ENCODE measurements around the gene ABCA3.

ABCA3 gene

DNA sequence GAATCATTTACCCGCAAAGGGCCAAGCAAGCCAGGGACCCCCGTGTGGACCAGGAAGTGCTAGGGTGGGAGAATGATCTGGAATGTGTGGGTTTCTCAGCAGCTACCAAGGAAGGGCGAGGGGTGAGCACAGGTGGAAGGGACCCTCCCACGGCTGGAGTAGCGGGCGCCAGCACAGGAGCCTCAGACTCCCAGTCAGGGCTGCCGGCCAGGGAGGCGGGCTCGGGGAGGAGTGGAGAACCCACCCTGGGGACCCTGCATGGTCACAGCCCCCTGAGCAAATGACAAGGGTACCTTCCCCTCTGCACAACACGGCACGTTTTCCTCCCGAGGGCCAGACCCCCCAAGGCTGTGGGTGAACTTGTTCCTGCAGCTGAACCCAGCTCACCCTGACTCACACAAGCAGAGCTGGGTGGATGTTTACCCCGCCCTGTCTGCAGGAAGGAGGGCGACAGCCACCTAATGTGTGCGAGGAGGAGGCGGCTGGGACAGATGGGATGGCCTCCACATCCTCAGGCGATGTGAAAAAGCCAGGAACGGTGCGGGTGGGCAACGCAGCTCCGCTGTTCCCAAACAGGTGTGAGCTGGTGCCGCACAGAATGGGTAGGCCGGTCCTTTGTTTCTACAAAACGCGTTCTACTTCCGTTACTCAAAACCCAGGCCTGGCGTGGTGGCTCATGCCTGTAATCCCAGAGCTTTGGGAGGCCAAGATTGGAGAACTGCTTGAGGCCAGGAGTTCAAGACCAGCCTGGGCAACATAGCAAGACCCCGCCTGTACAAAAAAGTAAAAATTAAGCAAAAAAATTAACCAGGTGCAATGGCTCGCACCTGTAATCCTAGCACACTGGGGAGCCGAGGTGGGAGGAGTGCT lies 95.4 kb downstream of the ABCA3 start:
- no peaks in the 10 kb centered on the region for H3K9me3 ChIP-seq (ENCODE audit: insufficient read depth, low read length)
- H3K4me1 ChIP-seq (ENCODE audit: low read length): peaks cover 3% of the 10 kb centered on the region

DNA sequence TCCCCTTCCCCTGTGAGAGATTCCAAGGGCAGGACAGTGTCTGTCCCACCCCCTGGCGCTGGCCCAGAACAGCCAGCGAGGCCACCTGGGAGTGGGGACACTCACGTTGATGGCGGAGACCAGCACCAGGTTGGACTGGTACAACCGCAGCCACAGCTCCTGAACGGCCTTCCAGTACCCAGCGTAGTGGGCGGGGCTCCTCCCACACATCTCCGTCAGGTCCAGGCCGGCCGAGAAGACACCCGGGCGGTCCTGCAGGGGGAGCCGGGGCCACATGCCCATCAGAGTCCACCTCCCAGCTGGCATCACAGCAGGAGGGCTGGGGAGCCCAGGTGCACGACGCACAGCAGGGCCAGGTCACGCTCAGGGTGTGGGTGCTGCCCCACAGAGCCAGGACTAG lies 96.2 kb downstream of the ABCA3 start:
- H3K4me2 ChIP-seq (ENCODE audit: low read length): no peak overlapping the region
- TF ChIP-seq, protein P1, sequence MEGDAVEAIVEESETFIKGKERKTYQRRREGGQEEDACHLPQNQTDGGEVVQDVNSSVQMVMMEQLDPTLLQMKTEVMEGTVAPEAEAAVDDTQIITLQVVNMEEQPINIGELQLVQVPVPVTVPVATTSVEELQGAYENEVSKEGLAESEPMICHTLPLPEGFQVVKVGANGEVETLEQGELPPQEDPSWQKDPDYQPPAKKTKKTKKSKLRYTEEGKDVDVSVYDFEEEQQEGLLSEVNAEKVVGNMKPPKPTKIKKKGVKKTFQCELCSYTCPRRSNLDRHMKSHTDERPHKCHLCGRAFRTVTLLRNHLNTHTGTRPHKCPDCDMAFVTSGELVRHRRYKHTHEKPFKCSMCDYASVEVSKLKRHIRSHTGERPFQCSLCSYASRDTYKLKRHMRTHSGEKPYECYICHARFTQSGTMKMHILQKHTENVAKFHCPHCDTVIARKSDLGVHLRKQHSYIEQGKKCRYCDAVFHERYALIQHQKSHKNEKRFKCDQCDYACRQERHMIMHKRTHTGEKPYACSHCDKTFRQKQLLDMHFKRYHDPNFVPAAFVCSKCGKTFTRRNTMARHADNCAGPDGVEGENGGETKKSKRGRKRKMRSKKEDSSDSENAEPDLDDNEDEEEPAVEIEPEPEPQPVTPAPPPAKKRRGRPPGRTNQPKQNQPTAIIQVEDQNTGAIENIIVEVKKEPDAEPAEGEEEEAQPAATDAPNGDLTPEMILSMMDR (IDR thresholded peaks at IDR 0.05; ENCODE audit: low read depth, low read length): no peak
- TF ChIP-seq EZH2phosphoT487 (IDR thresholded peaks at IDR 0.05; ENCODE audit: low read depth): no peak
- H4K20me1 ChIP-seq (ENCODE audit: insufficient read depth, low read length): no peaks in the 10 kb centered on the region
- H3K4me3 ChIP-seq (ENCODE audit: low read length): no peak overlapping the region
- H3K27me3 ChIP-seq (ENCODE audit: low read depth, low read length): no peaks in the 10 kb centered on the region
- H3K4me1 ChIP-seq (ENCODE audit: low read length): no peaks in the 10 kb centered on the region
- H3K79me2 ChIP-seq (ENCODE audit: low read length): peaks cover 8% of the 10 kb centered on the region
- H3K9me3 ChIP-seq (ENCODE audit: insufficient read depth, low read length): no peaks in the 10 kb centered on the region
- no peak overlapping the region for H3K27ac ChIP-seq (ENCODE audit: low read length)
- no peak overlapping the region for H2AFZ ChIP-seq (ENCODE audit: low read depth, low read length)
- H3K9ac ChIP-seq (ENCODE audit: low read length): no peak overlapping the region
- peaks cover 25% of the 10 kb centered on the region for H3K36me3 ChIP-seq (replicated peaks; ENCODE audit: low read depth, low read length)

More for the DNA sequence above, 95.4 kb downstream of the ABCA3 start:
- H3K9ac ChIP-seq (ENCODE audit: low read length): no peak overlapping the region
- no peak for TF ChIP-seq EZH2phosphoT487 (IDR thresholded peaks at IDR 0.05; ENCODE audit: low read depth)
- TF ChIP-seq, protein P1 (IDR thresholded peaks at IDR 0.05; ENCODE audit: low read depth, low read length): no peak
- H3K4me2 ChIP-seq (ENCODE audit: low read length): no peak overlapping the region
- H3K79me2 ChIP-seq (ENCODE audit: low read length): peaks cover 16% of the 10 kb centered on the region
- H2AFZ ChIP-seq (ENCODE audit: low read depth, low read length): no peak overlapping the region
- H3K4me3 ChIP-seq (ENCODE audit: low read length): no peak overlapping the region
- no peak overlapping the region for H3K27ac ChIP-seq (ENCODE audit: low read length)
- peaks cover 23% of the 10 kb centered on the region for H3K36me3 ChIP-seq (replicated peaks; ENCODE audit: low read depth, low read length)
- no peaks in the 10 kb centered on the region for H4K20me1 ChIP-seq (ENCODE audit: insufficient read depth, low read length)
- H3K27me3 ChIP-seq (ENCODE audit: low read depth, low read length): no peaks in the 10 kb centered on the region

DNA sequence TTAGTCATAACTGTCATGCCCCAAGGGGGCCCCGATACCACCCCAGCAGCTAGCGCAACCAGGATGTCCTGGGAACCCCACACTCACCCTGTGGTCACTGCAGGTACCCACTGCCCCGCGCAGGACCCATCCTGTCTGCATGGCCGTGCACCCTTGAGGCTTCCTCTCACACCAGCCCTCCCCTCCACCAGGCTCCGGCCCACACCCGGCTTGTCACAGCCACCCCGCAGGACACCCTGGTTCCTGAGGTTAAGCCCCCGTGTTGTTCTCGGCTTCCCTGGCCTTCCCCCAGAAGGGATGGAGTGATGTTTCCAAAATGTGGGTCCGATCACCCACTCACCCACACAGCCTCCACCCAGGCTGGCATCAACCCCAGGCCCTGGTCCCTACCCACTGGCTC lies 96.7 kb downstream of the ABCA3 start:
- Histone ChIP-seq H3K9ac (ENCODE audit: low read length) (no peak overlapping the region), H3K36me3 (replicated peaks; ENCODE audit: low read depth, low read length) (peaks cover 25% of the 10 kb centered on the region), H3K4me3 (ENCODE audit: low read length) (no peak overlapping the region), H4K20me1 (ENCODE audit: insufficient read depth, low read length) (no peaks in the 10 kb centered on the region), H3K4me1 (ENCODE audit: low read length) (no peaks in the 10 kb centered on the region), H3K27ac (ENCODE audit: low read length) (no peak overlapping the region), H3K27me3 (ENCODE audit: low read depth, low read length) (no peaks in the 10 kb centered on the region), H3K9me3 (ENCODE audit: insufficient read depth, low read length) (no peaks in the 10 kb centered on the region), H3K79me2 (ENCODE audit: low read length) (peaks cover 6% of the 10 kb centered on the region), H2AFZ (ENCODE audit: low read depth, low read length) (no peak overlapping the region), H3K4me2 (ENCODE audit: low read length) (no peak overlapping the region)
- TF ChIP-seq EZH2phosphoT487 (IDR thresholded peaks at IDR 0.05; ENCODE audit: low read depth): no peak
- TF ChIP-seq, protein P1 (IDR thresholded peaks at IDR 0.05; ENCODE audit: low read depth, low read length): no peak

DNA sequence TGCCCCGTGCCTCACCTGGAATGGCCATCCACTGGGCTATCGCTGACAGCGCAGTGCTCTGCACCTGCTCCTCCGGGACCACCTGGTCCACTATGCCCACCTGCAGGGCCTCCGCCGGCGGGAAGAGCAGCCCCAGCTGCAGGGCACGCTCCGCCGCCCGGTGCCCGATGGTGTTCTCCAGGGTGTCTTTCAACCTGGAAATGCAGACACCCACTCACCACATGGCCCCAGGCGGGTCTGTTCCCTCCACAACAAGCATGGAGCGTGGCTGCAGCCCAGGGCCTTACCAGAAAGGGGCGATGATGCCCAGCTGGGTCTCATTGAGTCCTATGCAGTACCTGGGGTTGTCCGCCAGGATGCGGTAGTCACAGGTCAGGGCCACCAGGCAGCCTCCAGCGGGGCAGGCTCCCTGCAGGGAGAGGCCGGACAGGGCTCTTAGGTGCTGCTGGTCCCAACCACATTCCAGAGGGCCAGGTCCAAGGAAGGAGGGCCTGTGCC lies 97.4 kb downstream of the ABCA3 start:
- no peak for TF ChIP-seq EZH2phosphoT487 (IDR thresholded peaks at IDR 0.05; ENCODE audit: low read depth)
- TF ChIP-seq, protein P1 (IDR thresholded peaks at IDR 0.05; ENCODE audit: low read depth, low read length): no peak
- Histone ChIP-seq H4K20me1 (ENCODE audit: insufficient read depth, low read length) (no peaks in the 10 kb centered on the region), H3K9me3 (ENCODE audit: insufficient read depth, low read length) (no peaks in the 10 kb centered on the region), H3K27me3 (ENCODE audit: low read depth, low read length) (no peaks in the 10 kb centered on the region), H3K4me2 (ENCODE audit: low read length) (no peak overlapping the region), H3K79me2 (ENCODE audit: low read length) (no peaks in the 10 kb centered on the region), H3K9ac (ENCODE audit: low read length) (no peak overlapping the region), H3K36me3 (replicated peaks; ENCODE audit: low read depth, low read length) (peaks cover 22% of the 10 kb centered on the region), H3K4me3 (ENCODE audit: low read length) (no peak overlapping the region), H3K27ac (ENCODE audit: low read length) (no peak overlapping the region), H3K4me1 (ENCODE audit: low read length) (no peaks in the 10 kb centered on the region), H2AFZ (ENCODE audit: low read depth, low read length) (no peak overlapping the region)
